Activated naive CD8-positive, alpha-beta T cell treated with anti-CD3 and anti-CD28 coated beads, Interleukin-2, amount 10 ng/mL, durations not matched to agents 7 days and 5 days (primary cell): ENCODE measurements around the gene INPP5E. TPM values are rescaled to one million over a fixed set of nuclear protein-coding genes. Genes with fewer than 3 reads are reported as not detected.

Experiments
- ATAC-seq: fragments of 150-1000 bp; cut with Tn5 transposase; one replicate; pipeline ENCODE4 v1.10.0; 2021; ENCODE audit warnings: low read depth, moderate library complexity
- POLR2A ChIA-PET: fragments of 350-600 bp; sonication (Branson Sonifier 250); formaldehyde crosslinking; loops from one replicate; lab custom pipeline; 2021; ENCODE audit warnings: antibody characterized with exemption; lab: Charles Lee
- DNase-seq: peaks from one replicate; pipeline ENCODE4 v3.0.0; 2021
- H3K27ac Mint-ChIP-seq: one replicate; pipeline ENCODE4 v1.8.0; 2022; ENCODE audit warnings: mild to moderate bottlenecking, mixed read lengths
- H3K27me3 Mint-ChIP-seq: one replicate; pipeline ENCODE4 v1.8.0; 2022; ENCODE audit warnings: mild to moderate bottlenecking, moderate library complexity, mixed read lengths
- H3K36me3 Mint-ChIP-seq: one replicate; pipeline ENCODE4 v1.8.0; 2021; ENCODE audit warnings: mild to moderate bottlenecking, mixed read lengths
- H3K4me1 Mint-ChIP-seq: one replicate; pipeline ENCODE4 v1.8.0; 2021; ENCODE audit warnings: mixed read lengths
- H3K4me3 Mint-ChIP-seq: one replicate; pipeline ENCODE4 v1.8.0; 2022; ENCODE audit warnings: mild to moderate bottlenecking, moderate library complexity, mixed read lengths
- H3K9me3 Mint-ChIP-seq: one replicate; pipeline ENCODE4 v1.8.0; 2021; ENCODE audit warnings: mixed read lengths
- total RNA-seq, 2 experiments: library from RNA; stranded (reverse); gene quantifications; one replicate each; pipeline ENCODE4 v1.2.3, GENCODE V29; 2021

The INPP5E gene
- total RNA-seq, 2 experiments from 2014 or later = 22.8 to 23.0 TPM

DNA sequence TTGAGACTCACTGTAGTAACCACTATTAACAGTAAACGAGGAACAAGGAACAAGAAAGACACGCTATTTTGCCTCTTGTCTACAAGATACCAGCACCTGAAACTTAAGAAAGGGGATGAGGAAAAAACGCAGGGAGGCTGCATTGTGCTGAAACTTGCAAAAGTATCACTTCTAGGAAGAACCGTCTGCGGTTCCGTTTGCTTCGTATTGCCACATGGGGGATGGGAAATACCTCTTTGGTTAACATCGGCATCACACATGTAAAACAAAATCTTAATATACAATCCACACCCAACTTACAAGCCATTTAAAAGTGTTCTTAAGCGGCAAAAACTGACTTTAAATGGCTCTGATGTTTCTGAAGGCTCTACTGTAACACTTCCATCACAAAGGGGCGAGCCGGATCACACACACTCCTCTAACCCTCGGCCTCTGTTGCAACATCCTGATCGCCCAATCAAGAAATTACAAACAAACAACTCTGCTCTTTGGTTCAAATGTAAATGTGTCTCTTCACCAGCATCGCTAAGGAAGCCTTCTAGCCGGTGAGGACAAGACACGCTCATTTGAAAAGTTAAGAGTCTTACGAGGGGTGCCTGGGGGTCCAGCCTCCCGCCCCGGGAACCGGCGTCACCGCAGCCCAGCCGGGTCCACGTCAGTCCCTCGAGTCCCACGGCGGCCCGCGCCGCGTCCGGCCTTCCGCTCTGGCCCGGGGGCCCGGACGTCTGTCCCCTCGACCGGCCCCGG lies 42.6 kb upstream of the INPP5E start:
- DNase-seq = no peak
- H3K4me1 Mint-ChIP-seq = peaks cover 25% of the 10 kb centered on the region
- H3K27me3 Mint-ChIP-seq = no peaks in the 10 kb centered on the region
- peak overlapping the region; percentile 82 for H3K4me3 Mint-ChIP-seq
- H3K27ac Mint-ChIP-seq = peak overlapping the region; percentile 100
- POLR2A ChIA-PET = no interaction called here
- H3K9me3 Mint-ChIP-seq = no peaks in the 10 kb centered on the region
- H3K36me3 Mint-ChIP-seq = peaks cover 3% of the 10 kb centered on the region
- ATAC-seq = no peak

DNA sequence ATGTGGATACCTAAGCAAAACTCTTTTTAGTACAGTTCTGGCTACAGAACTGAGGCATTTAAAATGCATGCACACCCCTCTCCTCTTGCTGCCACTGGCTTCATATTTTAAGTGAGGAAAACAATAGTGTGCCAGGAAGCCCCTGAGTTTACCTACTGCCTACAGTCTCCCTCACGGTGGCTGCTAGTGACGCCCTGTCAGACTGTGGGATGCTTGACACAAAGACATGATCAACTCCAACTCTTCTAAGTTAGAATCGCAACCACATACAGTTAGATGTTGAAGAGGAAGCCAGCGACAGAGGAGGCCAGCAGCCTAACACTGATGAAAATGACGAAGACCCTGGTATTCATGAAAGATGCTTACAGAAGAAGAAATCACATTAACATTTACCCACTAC lies 41.9 kb upstream of the INPP5E start:
- Mint-ChIP-seq H3K27me3 (no peaks in the 10 kb centered on the region), H3K27ac (peak overlapping the region; percentile 87), H3K9me3 (no peaks in the 10 kb centered on the region), H3K4me3 (peak overlapping the region; percentile 82), H3K4me1 (peaks cover 25% of the 10 kb centered on the region), H3K36me3 (peaks cover 3% of the 10 kb centered on the region)
- POLR2A ChIA-PET = no interaction called here
- peak; percentile 3 for ATAC-seq
- no peak for DNase-seq

DNA sequence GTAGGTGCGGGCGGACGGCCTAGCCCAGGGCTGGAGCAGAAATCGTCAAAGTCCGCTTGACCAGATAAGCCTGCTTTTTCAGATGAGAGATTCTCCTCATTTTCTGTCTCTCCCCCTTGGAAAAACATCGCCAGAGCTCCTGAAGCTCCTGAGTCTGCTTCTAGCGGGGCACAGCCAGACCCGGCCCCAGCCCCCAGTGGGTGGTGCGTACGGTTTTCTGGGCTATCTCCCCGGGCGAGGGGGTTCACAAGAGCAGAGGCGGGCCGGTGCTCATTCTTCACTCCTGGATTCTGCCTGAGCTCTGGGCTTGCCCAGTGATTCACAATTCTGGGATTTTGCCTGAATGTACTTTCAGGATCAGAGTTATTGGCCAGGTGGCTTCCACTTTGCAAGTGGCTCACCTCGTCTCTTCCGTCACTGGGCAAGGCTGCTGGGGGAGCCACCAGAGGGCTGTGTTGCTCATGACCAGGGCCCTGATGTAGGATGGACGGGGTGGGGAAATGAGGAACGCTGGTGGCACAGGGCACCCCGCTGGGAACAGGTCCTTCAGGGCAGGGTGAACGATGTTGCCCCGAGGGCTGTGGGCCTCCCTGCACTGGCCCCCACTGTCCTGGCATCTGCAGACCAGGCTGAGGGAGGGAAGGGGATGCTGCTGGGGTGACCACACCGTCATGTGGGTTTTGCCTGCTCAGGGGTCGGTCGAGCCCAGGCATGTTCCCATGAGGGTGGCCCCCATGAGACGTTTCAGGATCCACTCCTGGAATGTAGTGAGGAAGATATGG lies 36.9 kb upstream of the INPP5E start:
- Mint-ChIP-seq H3K4me3 (no peak overlapping the region), H3K36me3 (peaks cover 1% of the 10 kb centered on the region), H3K9me3 (no peaks in the 10 kb centered on the region), H3K27ac (no peak overlapping the region), H3K4me1 (peaks cover 16% of the 10 kb centered on the region), H3K27me3 (no peaks in the 10 kb centered on the region)
- ATAC-seq (no peak), DNase-seq (no peak)
- POLR2A ChIA-PET = no interaction called here

DNA sequence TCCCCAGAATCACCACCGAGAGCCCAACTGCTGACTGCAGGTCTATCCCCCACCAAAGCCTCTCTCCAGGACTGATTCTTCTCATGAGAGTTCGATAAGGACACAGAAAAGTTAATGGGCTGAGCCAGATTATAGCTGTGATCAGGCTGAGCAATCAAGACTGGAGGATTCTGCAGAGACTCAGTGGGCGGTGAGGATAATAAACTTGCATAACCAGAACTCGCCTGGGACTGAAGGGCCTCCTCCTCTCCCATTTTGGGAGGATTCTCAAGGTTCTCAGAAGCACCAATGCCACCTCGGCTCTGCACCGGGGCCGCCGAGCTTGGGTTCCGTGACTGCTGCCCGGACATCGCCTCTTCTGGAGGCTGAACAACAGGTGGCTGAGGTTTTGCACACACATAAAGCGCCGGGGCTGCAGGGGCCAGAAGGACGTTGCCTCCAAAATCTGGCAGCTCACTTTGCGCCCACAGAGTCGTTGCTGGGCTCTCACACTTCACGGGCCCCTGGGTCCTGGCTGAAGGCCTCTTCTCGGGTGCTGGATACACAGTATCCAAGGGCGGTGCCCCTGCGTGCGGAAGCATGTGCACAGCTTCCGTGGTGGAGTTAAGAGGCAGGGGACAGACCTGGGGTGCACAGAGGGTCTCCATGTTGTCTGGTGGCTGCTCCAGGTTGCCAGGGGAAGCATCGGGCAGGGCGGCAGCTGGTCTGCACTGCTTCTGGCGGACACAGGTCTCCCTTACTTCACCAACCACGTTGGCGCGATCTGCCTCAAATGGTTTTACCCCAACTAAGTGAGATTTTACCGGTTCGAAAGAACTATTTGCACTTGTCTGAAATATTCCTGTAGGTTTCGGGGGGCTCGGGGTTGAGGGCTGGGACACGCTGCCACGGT lies 35.6 kb upstream of the INPP5E start:
- peaks cover 7% of the 10 kb centered on the region for H3K4me1 Mint-ChIP-seq
- ATAC-seq (no peak), DNase-seq (no peak)
- no peak overlapping the region for H3K4me3 Mint-ChIP-seq
- H3K27ac Mint-ChIP-seq = no peak overlapping the region
- H3K9me3 Mint-ChIP-seq = no peaks in the 10 kb centered on the region
- H3K27me3 Mint-ChIP-seq = no peaks in the 10 kb centered on the region
- POLR2A ChIA-PET = no interaction called here
- peaks cover 4% of the 10 kb centered on the region for H3K36me3 Mint-ChIP-seq

DNA sequence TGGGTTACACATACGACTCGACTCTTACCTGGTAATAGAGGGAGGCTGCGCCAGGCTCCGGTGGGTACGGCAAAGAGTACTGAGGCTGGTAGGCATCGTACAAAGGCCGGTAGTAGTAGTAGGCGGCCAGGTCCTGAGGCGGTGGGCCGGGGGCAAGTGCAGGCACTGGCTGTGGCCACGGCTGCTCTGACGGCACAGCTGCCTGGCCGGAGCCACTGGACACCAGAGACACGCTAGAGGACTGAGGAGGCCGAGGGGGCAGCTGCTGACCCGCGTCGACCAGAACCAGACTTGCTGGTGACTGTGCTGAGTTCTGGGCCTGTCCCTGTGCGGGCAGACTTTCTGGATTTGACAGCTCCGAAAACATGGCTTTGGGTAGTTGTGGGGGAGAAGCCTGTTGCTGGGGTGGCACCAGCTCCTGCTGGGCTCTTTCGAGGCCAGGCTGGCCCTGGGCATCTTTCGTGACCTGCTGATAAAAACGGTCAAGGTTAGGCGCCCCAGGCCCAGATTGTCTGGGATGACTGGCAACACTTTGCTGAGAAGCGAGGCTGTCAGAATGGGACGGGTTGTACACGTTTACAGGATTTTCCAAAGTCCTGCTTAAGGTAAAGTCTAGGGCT lies 34.5 kb upstream of the INPP5E start:
- peaks cover 7% of the 10 kb centered on the region for H3K36me3 Mint-ChIP-seq
- no peak overlapping the region for H3K27ac Mint-ChIP-seq
- DNase-seq (no peak), ATAC-seq (no peak)
- POLR2A ChIA-PET = no interaction called here
- peaks cover 4% of the 10 kb centered on the region for H3K4me1 Mint-ChIP-seq
- H3K27me3 Mint-ChIP-seq = no peaks in the 10 kb centered on the region
- no peak overlapping the region for H3K4me3 Mint-ChIP-seq
- H3K9me3 Mint-ChIP-seq = no peaks in the 10 kb centered on the region

DNA sequence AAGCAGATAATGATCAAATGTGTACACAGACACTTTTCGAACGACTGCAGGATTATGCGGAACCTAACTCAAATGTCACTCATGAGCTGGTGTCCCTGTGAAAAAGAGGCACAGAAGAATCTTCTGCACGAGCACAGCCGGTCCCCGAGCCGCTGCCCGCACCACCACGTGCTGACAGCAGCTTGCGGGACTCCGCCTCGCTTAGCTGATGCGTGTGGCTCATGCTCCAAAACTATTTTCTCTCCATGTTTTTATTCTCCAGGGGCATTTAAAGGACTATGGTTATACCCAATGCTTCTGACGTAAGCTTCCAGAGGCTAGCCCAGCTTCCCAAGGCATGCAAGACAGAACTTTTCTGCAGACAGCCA lies 33.7 kb upstream of the INPP5E start:
- ATAC-seq (no peak), DNase-seq (no peak)
- H3K9me3 Mint-ChIP-seq = no peaks in the 10 kb centered on the region
- POLR2A ChIA-PET = no interaction called here
- H3K36me3 Mint-ChIP-seq = peaks cover 7% of the 10 kb centered on the region
- no peak overlapping the region for H3K4me3 Mint-ChIP-seq
- no peaks in the 10 kb centered on the region for H3K27me3 Mint-ChIP-seq
- no peak overlapping the region for H3K27ac Mint-ChIP-seq
- H3K4me1 Mint-ChIP-seq = peaks cover 1% of the 10 kb centered on the region

DNA sequence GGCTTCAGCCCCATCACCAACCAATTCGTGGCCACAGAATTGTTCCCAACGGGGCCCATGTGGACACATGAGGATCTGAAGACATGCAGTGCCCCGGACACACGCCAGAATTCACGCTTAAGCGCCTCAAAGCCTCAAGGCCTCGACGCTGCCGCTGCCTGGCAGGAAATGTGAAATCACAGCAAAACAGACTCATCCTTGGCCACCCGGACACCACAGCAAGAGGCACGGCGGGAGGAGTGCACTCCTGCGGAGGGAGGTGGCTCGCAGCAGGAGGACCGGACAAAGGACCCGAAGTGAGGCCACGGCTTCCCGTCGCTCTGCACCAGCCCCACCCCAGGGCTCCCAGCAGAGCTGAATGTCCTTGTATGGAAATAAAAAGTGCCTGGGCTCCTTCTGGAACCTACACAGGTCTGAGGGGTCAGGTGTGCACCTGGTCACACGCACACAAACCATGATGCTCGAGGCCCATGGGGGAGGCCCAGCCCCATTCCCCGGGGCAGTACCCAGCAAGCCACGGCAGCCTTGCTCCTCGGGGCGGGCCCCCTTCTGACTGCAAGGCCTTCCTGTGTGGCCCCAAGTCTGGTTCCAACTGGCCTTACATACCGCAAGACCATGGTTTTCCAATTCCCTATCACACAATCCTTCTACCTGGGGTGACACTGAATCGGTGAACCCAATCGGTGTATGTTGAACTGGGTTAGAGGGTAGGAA lies 33.2 kb upstream of the INPP5E start:
- DNase-seq (no peak), ATAC-seq (no peak)
- Mint-ChIP-seq H3K9me3 (no peaks in the 10 kb centered on the region), H3K27me3 (no peaks in the 10 kb centered on the region), H3K27ac (no peak overlapping the region), H3K4me1 (peaks cover 1% of the 10 kb centered on the region), H3K4me3 (no peak overlapping the region), H3K36me3 (peaks cover 7% of the 10 kb centered on the region)
- POLR2A ChIA-PET = no interaction called here

DNA sequence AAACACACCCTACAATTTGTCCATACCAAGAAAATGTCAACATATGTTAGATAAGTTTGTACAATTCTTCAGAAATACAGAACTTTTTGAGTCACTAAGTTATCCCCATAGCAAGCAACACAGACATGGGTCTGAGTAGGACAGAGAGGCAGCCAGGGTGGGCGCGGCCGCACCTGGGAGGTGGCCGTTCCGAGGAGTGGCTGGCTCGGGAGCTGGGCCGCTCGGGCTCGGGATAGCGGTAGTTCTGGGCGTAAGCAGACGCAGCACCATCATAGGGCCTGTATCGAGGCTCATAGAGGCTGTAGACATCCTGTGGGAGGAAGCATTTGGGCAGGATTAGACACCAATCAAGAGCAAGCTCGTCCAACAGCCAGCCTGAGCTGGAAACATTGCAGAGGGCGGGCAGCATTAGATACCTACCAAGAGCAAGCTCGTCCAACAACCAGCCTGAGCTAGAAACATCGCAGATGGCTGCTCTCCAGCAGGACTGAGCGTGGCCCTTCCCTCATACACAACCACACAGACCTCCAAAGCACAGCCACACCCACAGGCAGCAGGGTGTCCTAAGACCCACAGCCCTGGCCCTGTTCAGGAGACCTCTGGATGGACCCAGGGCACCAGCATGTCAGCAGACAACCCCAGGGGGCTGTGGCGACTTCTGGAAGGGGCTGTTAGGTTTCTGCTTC lies 32.3 kb upstream of the INPP5E start:
- H3K9me3 Mint-ChIP-seq = no peaks in the 10 kb centered on the region
- no peak overlapping the region for H3K4me3 Mint-ChIP-seq
- POLR2A ChIA-PET = no interaction called here
- H3K27me3 Mint-ChIP-seq = no peaks in the 10 kb centered on the region
- no peak for ATAC-seq
- H3K36me3 Mint-ChIP-seq = peaks cover 5% of the 10 kb centered on the region
- no peak for DNase-seq
- no peak overlapping the region for H3K27ac Mint-ChIP-seq
- peaks cover 1% of the 10 kb centered on the region for H3K4me1 Mint-ChIP-seq

DNA sequence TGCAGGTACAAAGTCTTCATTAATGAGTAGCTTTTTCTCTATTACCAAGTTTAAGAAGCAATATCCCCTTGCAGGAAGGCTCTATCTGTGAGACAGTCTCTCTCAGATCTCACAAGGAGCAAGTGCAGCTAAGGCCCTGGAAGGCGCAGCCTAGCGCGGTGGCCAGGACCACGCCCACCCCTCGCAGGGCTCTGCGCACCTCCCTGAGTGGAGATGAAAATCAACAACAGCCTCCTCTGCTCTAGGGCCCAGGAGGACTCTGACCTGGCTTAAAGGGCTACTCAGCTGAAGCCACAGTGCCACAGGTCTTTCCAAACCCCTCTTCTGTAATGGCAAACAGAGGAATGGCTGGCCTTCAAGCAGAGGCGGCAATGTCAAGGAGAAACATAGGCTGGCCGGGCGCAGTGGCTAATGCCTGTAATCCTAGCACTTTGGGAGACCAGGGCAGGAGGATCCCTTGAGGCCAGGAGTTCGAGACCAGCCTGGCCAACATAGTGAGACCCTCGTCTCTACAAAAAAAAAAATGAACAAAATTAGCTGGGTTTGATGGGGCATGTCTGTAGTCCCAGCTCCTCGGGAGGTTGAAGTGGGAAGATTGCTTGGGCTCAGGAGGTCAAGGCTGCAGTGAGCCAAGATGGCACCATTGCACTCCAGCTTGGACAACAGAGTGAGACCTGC lies 31.3 kb upstream of the INPP5E start:
- Mint-ChIP-seq H3K27me3 (no peaks in the 10 kb centered on the region), H3K4me1 (peaks cover 1% of the 10 kb centered on the region), H3K4me3 (no peak overlapping the region), H3K9me3 (no peaks in the 10 kb centered on the region), H3K27ac (no peak overlapping the region), H3K36me3 (peaks cover 8% of the 10 kb centered on the region)
- POLR2A ChIA-PET = no interaction called here
- DNase-seq = no peak
- ATAC-seq = no peak

DNA sequence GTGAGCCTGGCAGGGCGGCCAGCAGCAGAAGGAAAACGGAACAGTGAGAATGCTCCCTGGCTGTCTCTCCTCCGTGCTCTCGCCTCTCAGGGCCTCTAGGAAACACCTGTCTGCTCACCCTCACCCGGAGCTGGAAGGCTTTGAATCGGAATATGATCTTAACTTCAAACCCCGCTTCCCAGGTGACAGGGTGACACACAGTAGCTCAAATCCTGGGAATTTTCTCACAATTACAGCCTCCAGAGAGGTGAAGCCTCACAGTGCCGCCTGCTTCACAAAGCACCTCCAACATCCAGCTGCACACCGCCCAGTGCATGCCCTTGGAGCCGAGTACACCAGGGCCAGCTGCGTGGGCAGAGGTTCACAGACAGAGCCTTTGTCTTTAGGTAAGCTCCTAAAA lies 30.7 kb upstream of the INPP5E start:
- Mint-ChIP-seq H3K27ac (no peak overlapping the region), H3K36me3 (peaks cover 9% of the 10 kb centered on the region), H3K27me3 (no peaks in the 10 kb centered on the region), H3K4me3 (no peak overlapping the region), H3K4me1 (peaks cover 1% of the 10 kb centered on the region), H3K9me3 (no peaks in the 10 kb centered on the region)
- DNase-seq (no peak), ATAC-seq (no peak)
- POLR2A ChIA-PET = no interaction called here

DNA sequence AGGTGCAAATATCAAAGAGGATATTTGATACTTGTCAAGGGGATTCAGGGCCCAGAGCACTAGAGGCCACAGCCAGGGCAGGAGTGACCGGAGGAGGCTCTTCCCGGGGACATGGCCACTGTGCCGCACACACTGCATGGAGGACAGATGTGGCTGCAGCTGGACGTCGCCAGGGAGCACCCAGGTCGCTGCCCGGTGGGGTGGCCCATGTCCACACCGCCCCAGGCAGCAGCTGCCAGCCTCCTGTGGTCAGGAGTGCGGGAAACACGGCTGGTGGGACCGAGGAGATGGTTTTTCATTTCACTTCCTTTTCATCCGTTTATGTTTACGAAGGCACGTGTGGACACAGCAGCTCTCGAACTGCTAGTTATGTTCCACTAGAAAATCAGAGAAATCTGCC lies 28.1 kb upstream of the INPP5E start:
- POLR2A ChIA-PET = no interaction called here
- no peaks in the 10 kb centered on the region for H3K27me3 Mint-ChIP-seq
- DNase-seq = no peak
- H3K27ac Mint-ChIP-seq = no peak overlapping the region
- no peaks in the 10 kb centered on the region for H3K4me1 Mint-ChIP-seq
- peaks cover 13% of the 10 kb centered on the region for H3K36me3 Mint-ChIP-seq
- H3K4me3 Mint-ChIP-seq = no peak overlapping the region
- no peak for ATAC-seq
- H3K9me3 Mint-ChIP-seq = no peaks in the 10 kb centered on the region

DNA sequence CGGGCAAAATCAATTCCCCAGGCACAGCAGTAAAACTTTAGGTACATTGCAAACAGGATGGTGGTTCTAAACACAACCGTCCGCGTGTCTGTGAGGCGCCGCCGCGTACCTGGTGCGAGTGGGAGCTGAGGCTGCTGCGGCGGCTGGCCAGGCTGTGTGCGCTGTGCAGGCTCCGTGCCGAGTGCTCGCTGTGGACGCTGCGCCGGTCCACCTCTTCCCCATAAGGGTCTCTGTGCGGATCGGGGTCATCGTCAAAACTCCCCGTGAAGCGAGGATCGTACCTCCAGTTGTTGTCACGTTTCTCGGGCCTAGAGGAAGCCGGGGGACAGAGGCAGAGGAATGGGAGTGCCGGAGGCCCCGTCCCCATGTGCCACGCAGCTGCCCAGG lies 26.5 kb upstream of the INPP5E start:
- Mint-ChIP-seq H3K9me3 (no peaks in the 10 kb centered on the region), H3K36me3 (peaks cover 16% of the 10 kb centered on the region), H3K27me3 (no peaks in the 10 kb centered on the region), H3K4me1 (no peaks in the 10 kb centered on the region), H3K4me3 (no peak overlapping the region), H3K27ac (no peak overlapping the region)
- POLR2A ChIA-PET = no interaction called here
- no peak for DNase-seq
- ATAC-seq = no peak
